ENCODE measurements around the gene PRAC1.

PRAC1 gene

DNA sequence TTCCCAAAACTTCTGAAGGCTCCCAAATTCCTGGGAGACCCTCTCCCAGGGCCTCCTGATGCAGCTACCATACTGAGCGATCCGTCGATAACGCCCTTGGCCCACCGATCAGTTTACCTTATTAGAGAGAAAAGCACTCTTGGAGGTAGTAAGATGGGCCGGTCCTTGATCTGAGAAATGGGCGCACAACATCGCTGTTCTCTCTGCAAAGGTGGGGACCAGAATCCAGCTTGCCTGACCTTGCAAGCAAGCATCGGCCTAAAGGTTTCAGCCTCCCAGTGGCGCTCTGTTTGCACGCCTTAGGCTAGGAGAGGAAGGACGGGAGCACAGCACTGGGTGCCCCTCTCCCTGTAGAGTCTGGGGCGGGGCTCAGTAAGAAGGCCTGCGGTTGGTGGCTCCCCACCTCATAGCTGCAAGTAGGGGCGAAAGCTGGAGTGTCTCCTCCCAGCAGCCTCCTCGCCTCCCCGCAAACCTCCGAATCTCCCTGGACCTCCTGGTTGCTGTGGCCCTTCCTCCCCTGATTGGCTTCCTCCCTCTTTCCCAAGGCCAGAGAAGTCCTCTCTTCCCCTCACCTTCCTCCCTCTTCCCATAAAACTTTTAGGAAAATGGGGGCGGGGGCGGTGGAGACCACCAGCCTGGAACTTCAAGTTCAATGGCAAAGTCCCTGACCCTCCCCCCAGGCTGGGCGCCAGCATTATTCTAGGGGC lies at the start of gene PRAC1:
TSS of gene PRAC1 (minus strand) at position 318 of the 707 bp plus-strand sequence. CDS start at position 192, 126 bp downstream.
- TF ChIP-seq FOXM1 (IDR thresholded peaks at IDR 0.05; ENCODE audit: borderline replicate concordance, low read depth), result no peak
- TF ChIP-seq YY1 (IDR thresholded peaks at IDR 0.05; ENCODE audit: low read depth), result no peak
- TF ChIP-seq EGR1 (IDR thresholded peaks at IDR 0.05), result no peak

DNA sequence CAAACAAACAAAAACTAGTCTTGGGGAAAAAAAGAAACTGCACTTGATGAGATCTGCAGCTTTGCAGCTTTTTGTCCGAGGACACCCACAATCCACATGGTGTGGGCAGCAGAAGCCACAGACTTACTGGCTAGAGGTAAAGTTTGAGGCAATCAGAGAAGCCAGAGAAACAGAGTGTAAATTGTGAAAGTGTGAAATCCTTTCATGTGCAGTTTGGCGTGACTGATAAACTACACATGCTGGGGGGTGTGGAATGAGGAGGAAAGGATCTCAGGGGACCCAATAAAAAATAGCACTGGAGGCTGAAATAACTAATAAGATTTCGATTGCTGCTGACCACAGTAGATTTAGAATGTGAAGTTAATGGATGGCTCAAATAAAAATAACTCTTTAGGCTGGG lies 48.6 kb upstream of the PRAC1 start:
- TF ChIP-seq, protein P1, sequence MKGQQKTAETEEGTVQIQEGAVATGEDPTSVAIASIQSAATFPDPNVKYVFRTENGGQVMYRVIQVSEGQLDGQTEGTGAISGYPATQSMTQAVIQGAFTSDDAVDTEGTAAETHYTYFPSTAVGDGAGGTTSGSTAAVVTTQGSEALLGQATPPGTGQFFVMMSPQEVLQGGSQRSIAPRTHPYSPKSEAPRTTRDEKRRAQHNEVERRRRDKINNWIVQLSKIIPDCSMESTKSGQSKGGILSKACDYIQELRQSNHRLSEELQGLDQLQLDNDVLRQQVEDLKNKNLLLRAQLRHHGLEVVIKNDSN (IDR thresholded peaks at IDR 0.05), result no peak
- TF ChIP-seq TAF1 (IDR thresholded peaks at IDR 0.05; ENCODE audit: low read depth), result no peak
- TF ChIP-seq, protein P2, sequence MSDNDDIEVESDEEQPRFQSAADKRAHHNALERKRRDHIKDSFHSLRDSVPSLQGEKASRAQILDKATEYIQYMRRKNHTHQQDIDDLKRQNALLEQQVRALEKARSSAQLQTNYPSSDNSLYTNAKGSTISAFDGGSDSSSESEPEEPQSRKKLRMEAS (IDR thresholded peaks at IDR 0.05), result no peak
- no peak for TF ChIP-seq TEAD4 (IDR thresholded peaks at IDR 0.05)
- TF ChIP-seq EP300 (IDR thresholded peaks at IDR 0.05; ENCODE audit: borderline replicate concordance), result no peak
- TF ChIP-seq CEBPB (IDR thresholded peaks at IDR 0.05), result no peak
- no peak for TF ChIP-seq NFIC (IDR thresholded peaks at IDR 0.05)
- TF ChIP-seq RAD21 (IDR thresholded peaks at IDR 0.05; ENCODE audit: low read depth), result no peak
- no peak for TF ChIP-seq ZBTB7A (IDR thresholded peaks at IDR 0.05; ENCODE audit: low read depth)
- TF ChIP-seq YY1 (IDR thresholded peaks at IDR 0.05; ENCODE audit: low read depth), result no peak
- TF ChIP-seq FOXM1 (IDR thresholded peaks at IDR 0.05; ENCODE audit: borderline replicate concordance, low read depth), result no peak
- TF ChIP-seq, protein P3, sequence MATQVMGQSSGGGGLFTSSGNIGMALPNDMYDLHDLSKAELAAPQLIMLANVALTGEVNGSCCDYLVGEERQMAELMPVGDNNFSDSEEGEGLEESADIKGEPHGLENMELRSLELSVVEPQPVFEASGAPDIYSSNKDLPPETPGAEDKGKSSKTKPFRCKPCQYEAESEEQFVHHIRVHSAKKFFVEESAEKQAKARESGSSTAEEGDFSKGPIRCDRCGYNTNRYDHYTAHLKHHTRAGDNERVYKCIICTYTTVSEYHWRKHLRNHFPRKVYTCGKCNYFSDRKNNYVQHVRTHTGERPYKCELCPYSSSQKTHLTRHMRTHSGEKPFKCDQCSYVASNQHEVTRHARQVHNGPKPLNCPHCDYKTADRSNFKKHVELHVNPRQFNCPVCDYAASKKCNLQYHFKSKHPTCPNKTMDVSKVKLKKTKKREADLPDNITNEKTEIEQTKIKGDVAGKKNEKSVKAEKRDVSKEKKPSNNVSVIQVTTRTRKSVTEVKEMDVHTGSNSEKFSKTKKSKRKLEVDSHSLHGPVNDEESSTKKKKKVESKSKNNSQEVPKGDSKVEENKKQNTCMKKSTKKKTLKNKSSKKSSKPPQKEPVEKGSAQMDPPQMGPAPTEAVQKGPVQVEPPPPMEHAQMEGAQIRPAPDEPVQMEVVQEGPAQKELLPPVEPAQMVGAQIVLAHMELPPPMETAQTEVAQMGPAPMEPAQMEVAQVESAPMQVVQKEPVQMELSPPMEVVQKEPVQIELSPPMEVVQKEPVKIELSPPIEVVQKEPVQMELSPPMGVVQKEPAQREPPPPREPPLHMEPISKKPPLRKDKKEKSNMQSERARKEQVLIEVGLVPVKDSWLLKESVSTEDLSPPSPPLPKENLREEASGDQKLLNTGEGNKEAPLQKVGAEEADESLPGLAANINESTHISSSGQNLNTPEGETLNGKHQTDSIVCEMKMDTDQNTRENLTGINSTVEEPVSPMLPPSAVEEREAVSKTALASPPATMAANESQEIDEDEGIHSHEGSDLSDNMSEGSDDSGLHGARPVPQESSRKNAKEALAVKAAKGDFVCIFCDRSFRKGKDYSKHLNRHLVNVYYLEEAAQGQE (IDR thresholded peaks at IDR 0.05; ENCODE audit: low read depth), result no peak
- no peak for TF ChIP-seq EGR1 (IDR thresholded peaks at IDR 0.05)
- no peak for TF ChIP-seq TCF12 (IDR thresholded peaks at IDR 0.05; ENCODE audit: low read depth)
- TF ChIP-seq CREB1 (IDR thresholded peaks at IDR 0.05; ENCODE audit: low read depth), result no peak

DNA sequence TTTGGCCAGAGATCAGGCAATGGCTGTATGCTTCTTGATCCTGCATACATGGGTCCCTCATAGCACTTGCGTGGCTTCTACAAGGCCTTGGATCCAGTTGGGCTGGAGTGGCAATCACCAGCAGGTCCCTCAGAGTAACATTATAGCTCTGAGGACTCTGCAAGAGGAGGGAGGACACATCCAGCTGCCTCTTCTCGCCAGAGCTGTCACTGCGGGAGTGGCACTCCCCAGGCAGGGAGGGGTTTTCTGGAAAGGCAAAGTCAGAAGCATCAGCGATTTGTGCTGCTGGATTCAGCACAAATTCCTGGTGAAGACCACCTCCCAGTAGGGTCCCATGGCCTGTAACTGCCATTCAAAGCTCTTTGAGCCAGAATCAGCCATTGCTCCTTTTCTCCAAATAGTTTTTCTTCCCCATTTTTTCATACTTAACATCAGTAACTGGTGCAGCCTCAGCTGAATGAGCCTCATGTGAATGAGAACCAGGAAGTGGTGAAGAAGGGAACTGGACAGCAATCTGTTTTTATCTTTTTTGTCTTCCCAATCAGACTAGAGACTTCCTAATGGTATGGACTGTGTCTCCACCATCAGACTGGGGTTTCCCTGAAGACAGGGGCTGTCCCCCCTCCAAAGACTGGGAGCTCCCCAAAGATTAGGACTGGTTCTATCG lies 46.8 kb upstream of the PRAC1 start:
- no peak for TF ChIP-seq NFIC (IDR thresholded peaks at IDR 0.05)
- TF ChIP-seq CREB1 (IDR thresholded peaks at IDR 0.05; ENCODE audit: low read depth), result no peak
- no peak for TF ChIP-seq YY1 (IDR thresholded peaks at IDR 0.05; ENCODE audit: low read depth)

DNA sequence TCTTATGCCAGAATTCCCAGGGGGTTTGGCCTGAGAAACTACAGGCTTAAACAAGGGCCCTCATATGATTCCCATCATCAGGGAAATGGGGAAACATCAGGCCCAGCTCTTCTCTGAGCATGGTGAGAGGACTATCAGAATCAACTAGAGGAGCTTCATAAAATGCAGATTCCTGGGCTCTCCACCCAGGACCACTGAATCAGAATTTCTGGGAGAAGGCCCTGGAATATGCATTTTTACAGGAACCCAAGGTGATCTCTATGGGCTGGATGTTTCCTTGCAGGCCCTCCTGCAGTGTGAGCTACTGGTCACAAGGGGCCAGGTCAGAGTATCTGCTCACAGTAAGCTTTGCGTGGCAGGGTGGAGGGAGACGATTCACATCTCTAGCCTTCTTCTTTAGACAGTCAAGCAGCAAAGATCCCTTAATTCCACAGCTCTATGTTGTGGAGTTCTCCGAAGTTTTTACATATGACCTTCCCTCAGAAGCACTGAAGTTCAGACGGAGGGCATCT lies 45.0 kb upstream of the PRAC1 start:
- TF ChIP-seq YY1 (IDR thresholded peaks at IDR 0.05; ENCODE audit: low read depth), result no peak
- no peak for TF ChIP-seq TAF1 (IDR thresholded peaks at IDR 0.05; ENCODE audit: low read depth)
- no peak for TF ChIP-seq CEBPB (IDR thresholded peaks at IDR 0.05)
- no peak for TF ChIP-seq EGR1 (IDR thresholded peaks at IDR 0.05)
- TF ChIP-seq, protein P2 (IDR thresholded peaks at IDR 0.05), result no peak
- no peak for TF ChIP-seq TCF12 (IDR thresholded peaks at IDR 0.05; ENCODE audit: low read depth)
- TF ChIP-seq EP300 (IDR thresholded peaks at IDR 0.05; ENCODE audit: borderline replicate concordance), result no peak
- no peak for TF ChIP-seq RAD21 (IDR thresholded peaks at IDR 0.05; ENCODE audit: low read depth)
- TF ChIP-seq, protein P1 (IDR thresholded peaks at IDR 0.05), result no peak
- TF ChIP-seq NFIC (IDR thresholded peaks at IDR 0.05), result no peak
- TF ChIP-seq TEAD4 (IDR thresholded peaks at IDR 0.05), result no peak
- no peak for TF ChIP-seq CREB1 (IDR thresholded peaks at IDR 0.05; ENCODE audit: low read depth)
- TF ChIP-seq FOXM1 (IDR thresholded peaks at IDR 0.05; ENCODE audit: borderline replicate concordance, low read depth), result no peak
- TF ChIP-seq ZBTB7A (IDR thresholded peaks at IDR 0.05; ENCODE audit: low read depth), result no peak
- TF ChIP-seq, protein P3 (IDR thresholded peaks at IDR 0.05; ENCODE audit: low read depth), result no peak

DNA sequence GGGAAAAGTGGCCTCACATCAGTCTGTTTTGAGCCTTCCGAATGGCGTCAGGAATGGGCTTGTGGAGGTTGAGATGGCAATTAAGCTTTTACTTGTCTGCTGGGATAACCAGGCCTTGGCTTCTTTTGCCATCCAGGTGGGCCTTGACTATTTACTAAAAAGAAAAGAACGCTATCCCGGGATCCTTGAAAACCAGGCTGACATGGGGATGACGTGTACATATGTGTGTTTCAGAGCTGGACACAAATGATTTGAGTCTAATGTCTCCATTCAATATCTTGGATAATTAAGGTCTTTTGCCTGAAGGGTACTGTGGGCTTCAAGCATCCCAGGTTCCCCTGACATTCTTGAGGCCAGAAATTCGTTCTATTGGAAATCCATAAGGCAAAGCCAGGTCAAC lies 38.8 kb upstream of the PRAC1 start:
- no peak for TF ChIP-seq TAF1 (IDR thresholded peaks at IDR 0.05; ENCODE audit: low read depth)
- TF ChIP-seq, protein P2 (IDR thresholded peaks at IDR 0.05), result no peak
- no peak for TF ChIP-seq FOXM1 (IDR thresholded peaks at IDR 0.05; ENCODE audit: borderline replicate concordance, low read depth)
- TF ChIP-seq YY1 (IDR thresholded peaks at IDR 0.05; ENCODE audit: low read depth), result no peak
- TF ChIP-seq, protein P3 (IDR thresholded peaks at IDR 0.05; ENCODE audit: low read depth), result no peak
- TF ChIP-seq EP300 (IDR thresholded peaks at IDR 0.05; ENCODE audit: borderline replicate concordance), result no peak
- TF ChIP-seq, protein P1 (IDR thresholded peaks at IDR 0.05), result no peak
- no peak for TF ChIP-seq CEBPB (IDR thresholded peaks at IDR 0.05)
- TF ChIP-seq NFIC (IDR thresholded peaks at IDR 0.05), result no peak
- TF ChIP-seq TCF12 (IDR thresholded peaks at IDR 0.05; ENCODE audit: low read depth), result no peak
- TF ChIP-seq ZBTB7A (IDR thresholded peaks at IDR 0.05; ENCODE audit: low read depth), result no peak
- TF ChIP-seq CREB1 (IDR thresholded peaks at IDR 0.05; ENCODE audit: low read depth), result no peak
- TF ChIP-seq TEAD4 (IDR thresholded peaks at IDR 0.05), result no peak
- no peak for TF ChIP-seq RAD21 (IDR thresholded peaks at IDR 0.05; ENCODE audit: low read depth)
- no peak for TF ChIP-seq EGR1 (IDR thresholded peaks at IDR 0.05)
